ENCODE results near the gene GPR161. TPM values are rescaled to one million over a fixed set of nuclear protein-coding genes. Genes with fewer than 3 reads are reported as not detected.

GPR161 gene
- total RNA-seq, result 8.9 and 11.1 TPM in 2 replicates

GRCh38 chr1:168136709-168137514 is at the start of gene GPR161:
Gene GPR161 (minus strand): TSS chr1:168136930. CDS start chr1:168104850, 32,080 bp downstream.

GRCh38 chr1:168178638-168179437 is 42.1 kb upstream of the GPR161 start, which contains the start of gene TIPRL:
Gene TIPRL (plus strand): TSS chr1:168178962. CDS start chr1:168179078, 116 bp downstream.

Other genes with a start within 250 kb of the GPR161 start
- gene ADCY10, start 222.8 kb downstream of the GPR161 start, total RNA-seq, result not detected in 2 replicates
- 28.5 and 30.3 TPM in 2 replicates for gene DCAF6, start 200.2 kb downstream of the GPR161 start, total RNA-seq
- 34.8 and 42.4 TPM in 2 replicates for gene MPC2, start 199.9 kb downstream of the GPR161 start, total RNA-seq
- 19.5 and 22.2 TPM in 2 replicates for gene TIPRL, start 42.0 kb upstream of the GPR161 start, total RNA-seq
- gene SFT2D2, start 89.1 kb upstream of the GPR161 start, total RNA-seq, result 14.3 and 17.5 TPM in 2 replicates
- 0.34 and 0.59 TPM in 2 replicates for gene TBX19, start 143.9 kb upstream of the GPR161 start, total RNA-seq